Glutamatergic neuron (in vitro differentiated cells): ENCODE results near the gene P2RY2. TPM values are rescaled to one million over a fixed set of nuclear protein-coding genes. Genes with fewer than 3 reads are reported as not detected.
A peak's percentile ranks its signal among the peaks of the same experiment; 100 is the strongest.
"Not testable (repeated sequence)": the region's sequence is repeated elsewhere in the genome, so short reads cannot be mapped to it uniquely, and the experiment has no call there.

ENCODE experiments used
- DNase-seq: peaks from one replicate; pipeline ENCODE4 v3.0.0; 2022
- H3K27ac Mint-ChIP-seq: one replicate; pipeline ENCODE4 v1.8.0; 2020; ENCODE audit warnings: mild to moderate bottlenecking, mixed read lengths, inconsistent platforms; ENCODE audit not compliant: unreplicated experiment
- H3K27me3 Mint-ChIP-seq: one replicate; pipeline ENCODE4 v1.8.0; 2020; ENCODE audit warnings: mild to moderate bottlenecking, moderate library complexity, mixed read lengths, inconsistent platforms; ENCODE audit not compliant: unreplicated experiment
- H3K36me3 Mint-ChIP-seq: one replicate; pipeline ENCODE4 v1.8.0; 2020; ENCODE audit warnings: mild to moderate bottlenecking, mixed read lengths, inconsistent platforms; ENCODE audit not compliant: unreplicated experiment
- H3K4me1 Mint-ChIP-seq: one replicate; pipeline ENCODE4 v1.8.0; 2020; ENCODE audit warnings: mild to moderate bottlenecking, low read depth, mixed read lengths, inconsistent platforms; ENCODE audit not compliant: unreplicated experiment
- H3K4me3 Mint-ChIP-seq: one replicate; pipeline ENCODE4 v1.8.0; 2020; ENCODE audit warnings: mild to moderate bottlenecking, mixed read lengths, inconsistent platforms; ENCODE audit not compliant: unreplicated experiment
- H3K9me3 Mint-ChIP-seq: one replicate; pipeline ENCODE4 v1.8.0; 2020; ENCODE audit warnings: mild to moderate bottlenecking, moderate library complexity, mixed read lengths, inconsistent platforms; ENCODE audit not compliant: unreplicated experiment
- CTCF ChIP-seq: fragments of 200-600 bp; sonication (generic); IDR thresholded peaks from one replicate; pipeline ENCODE4 v1.5.0; 2021; ENCODE audit not compliant: partially characterized antibody, unreplicated experiment
- total RNA-seq: library from RNA; stranded (reverse); fragmentation: NEBNext Ultra II Directional; extraction: Animal tissue kit (Norgen Biotek cat#: 25700); gene quantifications from one replicate; pipeline ENCODE4 v1.2.1, GENCODE V29; 2021; ENCODE audit not compliant: unreplicated experiment

The P2RY2 gene
- total RNA-seq, 1 donor from 2014 or later, result 0.69 TPM

- DNase-seq, result peak; percentile 11
- Mint-ChIP-seq H3K27me3 (peaks cover 3% of the 10 kb centered on the region), H3K4me3 (no peak overlapping the region), H3K4me1 (peaks cover 48% of the 10 kb centered on the region), H3K9me3 (peaks cover 10% of the 10 kb centered on the region), H3K27ac (no peak overlapping the region), H3K36me3 (no peaks in the 10 kb centered on the region)
- TF ChIP-seq CTCF, result no peak
Measured at GRCh38 chr11:73270016-73270854, 52.2 kb downstream of the P2RY2 start.

DNA sequence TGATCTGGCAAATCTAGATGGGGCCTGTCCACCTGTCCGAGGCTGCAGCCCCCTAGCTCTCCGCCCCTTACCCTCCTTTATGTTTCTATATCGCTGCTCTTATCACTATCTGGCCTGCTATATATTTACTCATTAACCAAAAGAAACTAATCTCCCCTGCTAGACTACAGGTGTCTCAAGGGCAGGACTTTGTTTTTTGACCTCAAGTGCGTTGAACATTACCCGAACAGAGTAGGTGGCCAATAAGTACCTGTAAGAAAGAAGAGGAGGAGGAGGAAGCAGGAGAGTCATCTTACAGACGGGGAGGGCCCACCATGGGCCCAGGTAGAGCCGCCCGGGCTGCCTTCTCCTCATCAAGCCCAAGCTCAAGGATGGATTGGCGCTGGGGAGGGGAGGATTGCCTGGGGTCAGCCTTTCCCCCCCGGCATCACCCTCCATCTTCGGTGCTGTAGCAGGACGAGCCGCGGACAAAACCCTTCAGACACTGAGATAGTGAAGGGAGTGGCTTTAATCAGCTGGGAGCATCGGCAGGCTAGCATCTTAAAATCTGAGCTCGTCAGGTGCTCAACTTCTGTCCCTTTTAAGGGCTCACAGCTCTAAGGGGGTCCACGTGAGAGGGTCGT, 52.9 kb downstream of the P2RY2 start:
- Mint-ChIP-seq H3K27me3 (peaks cover 2% of the 10 kb centered on the region), H3K4me3 (peak overlapping the region; percentile 55), H3K9me3 (peaks cover 8% of the 10 kb centered on the region), H3K27ac (peak overlapping the region; percentile 64), H3K4me1 (peaks cover 48% of the 10 kb centered on the region), H3K36me3 (no peaks in the 10 kb centered on the region)
- DNase-seq, result peak; percentile 16
- TF ChIP-seq CTCF, result no peak

DNA sequence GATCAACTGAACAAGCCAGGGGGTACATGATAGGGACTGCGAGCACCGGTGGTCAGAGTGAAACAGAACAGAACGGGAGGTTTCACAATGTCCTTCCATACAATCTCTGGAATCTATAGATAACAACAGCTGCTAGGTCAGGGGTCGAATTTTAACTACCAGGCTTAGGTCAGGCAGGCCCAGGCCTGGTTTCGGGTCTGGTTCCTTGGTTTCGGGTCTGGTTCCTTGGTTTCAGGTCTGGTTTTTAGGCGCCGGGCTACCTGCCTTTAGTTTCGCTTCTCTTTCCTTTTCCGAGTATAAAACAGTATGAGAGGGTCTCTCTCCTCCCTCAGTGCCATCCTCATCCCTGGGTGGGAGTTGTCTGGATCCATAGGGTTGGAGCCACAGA, 53.4 kb downstream of the P2RY2 start:
- Mint-ChIP-seq H3K4me3 (peak overlapping the region; percentile 55), H3K4me1 (peaks cover 43% of the 10 kb centered on the region), H3K27ac (peak overlapping the region; percentile 64)
- not testable (repeated sequence) for DNase-seq, H3K9me3 Mint-ChIP-seq, H3K27me3 Mint-ChIP-seq, H3K36me3 Mint-ChIP-seq

GRCh38 chr11:73271936-73272679, 54.0 kb downstream of the P2RY2 start, which contains the start of gene P2RY6:
Gene P2RY6, plus strand, starts transcription at chr11:73272338. Its CDS starts 24,181 bp downstream, at chr11:73296519.
- H3K27me3 Mint-ChIP-seq, result peaks cover 2% of the 10 kb centered on the region
- peak within 1 kb of the TSS; percentile 64 for H3K27ac Mint-ChIP-seq
- no peaks in the 10 kb centered on the region for H3K36me3 Mint-ChIP-seq
- peaks cover 8% of the 10 kb centered on the region for H3K9me3 Mint-ChIP-seq
- TF ChIP-seq CTCF, result no peak
- peaks cover 37% of the 10 kb centered on the region for H3K4me1 Mint-ChIP-seq
- H3K4me3 Mint-ChIP-seq, result peak within 1 kb of the TSS; percentile 55
- DNase-seq, result peak; percentile 14

GRCh38 chr11:73272680-73273038, 54.6 kb downstream of the P2RY2 start:
- Mint-ChIP-seq H3K36me3 (no peaks in the 10 kb centered on the region), H3K9me3 (peaks cover 7% of the 10 kb centered on the region), H3K4me3 (no peak overlapping the region), H3K4me1 (peaks cover 33% of the 10 kb centered on the region), H3K27ac (no peak overlapping the region), H3K27me3 (peaks cover 2% of the 10 kb centered on the region)
- DNase-seq, result no peak
- no peak for TF ChIP-seq CTCF
